ENCODE results near the gene RALGPS1.

The RALGPS1 gene

GRCh38 chr9:127038531-127038930, 123.9 kb downstream of the RALGPS1 start:
- H3K36me3 ChIP-seq (ENCODE audit: control insufficient read depth, insufficient read depth, low read length) = no peaks in the 10 kb centered on the region
- H3K27me3 ChIP-seq (ENCODE audit: control insufficient read depth, insufficient read depth, low read length) = no peaks in the 10 kb centered on the region
- H3K4me3 ChIP-seq (ENCODE audit: low read depth, low read length) = no peak overlapping the region
- H3K27ac ChIP-seq (ENCODE audit: low read depth, low read length) = no peak overlapping the region
- H3K9me3 ChIP-seq (ENCODE audit: control insufficient read depth, insufficient read depth, low read length) = no peaks in the 10 kb centered on the region
- no peak overlapping the region for H3K9ac ChIP-seq (ENCODE audit: low read depth, low read length)
- no peaks in the 10 kb centered on the region for H3K4me1 ChIP-seq (ENCODE audit: control insufficient read depth, insufficient read depth, low read length)

DNA sequence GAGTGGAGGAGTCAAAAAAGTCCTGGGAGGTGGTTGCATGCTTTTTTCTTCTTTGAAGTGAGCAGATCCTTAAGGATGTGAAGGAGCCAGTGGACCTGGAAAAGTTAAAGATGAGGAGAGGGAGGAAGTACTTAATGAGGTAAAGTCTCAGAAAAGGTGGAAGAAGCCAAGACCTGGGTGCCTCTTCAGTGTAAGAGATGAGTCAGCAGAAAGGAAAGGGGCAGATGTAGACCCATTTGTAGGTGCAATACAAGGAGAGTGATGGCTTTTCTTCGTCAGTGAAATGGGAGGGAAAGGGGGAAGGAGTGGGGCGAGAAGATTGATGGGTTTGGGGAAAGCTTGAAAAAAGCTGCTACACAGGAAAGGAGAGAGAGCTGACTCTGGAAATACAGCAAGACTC, 124.9 kb downstream of the RALGPS1 start:
- no peak overlapping the region for H3K27ac ChIP-seq (ENCODE audit: low read depth, low read length)
- no peaks in the 10 kb centered on the region for H3K9me3 ChIP-seq (ENCODE audit: control insufficient read depth, insufficient read depth, low read length)
- no peak overlapping the region for H3K4me3 ChIP-seq (ENCODE audit: low read depth, low read length)
- no peaks in the 10 kb centered on the region for H3K27me3 ChIP-seq (ENCODE audit: control insufficient read depth, insufficient read depth, low read length)
- no peaks in the 10 kb centered on the region for H3K36me3 ChIP-seq (ENCODE audit: control insufficient read depth, insufficient read depth, low read length)
- H3K4me1 ChIP-seq (ENCODE audit: control insufficient read depth, insufficient read depth, low read length) = no peaks in the 10 kb centered on the region
- no peak overlapping the region for H3K9ac ChIP-seq (ENCODE audit: low read depth, low read length)

DNA sequence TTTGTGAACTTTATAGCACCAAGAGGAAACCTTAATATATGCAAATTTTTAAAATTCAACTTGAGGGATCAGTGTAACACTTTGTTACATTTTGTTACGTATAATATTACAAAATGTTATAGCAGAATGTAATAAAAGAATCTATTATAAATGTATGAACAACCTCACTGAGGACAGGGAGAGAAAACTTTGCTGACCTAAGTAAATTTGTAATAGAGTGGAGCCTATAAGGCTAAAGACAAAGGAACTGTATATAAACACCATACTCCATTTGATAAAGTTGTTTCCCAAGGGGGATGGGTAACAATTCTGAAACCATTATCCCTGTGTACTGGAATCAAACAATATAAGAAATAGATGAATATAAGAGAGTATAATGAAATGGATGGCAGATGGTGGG, 130.6 kb downstream of the RALGPS1 start:
- Histone ChIP-seq H3K27me3 (ENCODE audit: control insufficient read depth, insufficient read depth, low read length) (no peaks in the 10 kb centered on the region), H3K4me1 (ENCODE audit: control insufficient read depth, insufficient read depth, low read length) (no peaks in the 10 kb centered on the region), H3K4me3 (ENCODE audit: low read depth, low read length) (no peak overlapping the region), H3K9me3 (ENCODE audit: control insufficient read depth, insufficient read depth, low read length) (no peaks in the 10 kb centered on the region), H3K9ac (ENCODE audit: low read depth, low read length) (no peak overlapping the region), H3K36me3 (ENCODE audit: control insufficient read depth, insufficient read depth, low read length) (no peaks in the 10 kb centered on the region), H3K27ac (ENCODE audit: low read depth, low read length) (no peak overlapping the region)

DNA sequence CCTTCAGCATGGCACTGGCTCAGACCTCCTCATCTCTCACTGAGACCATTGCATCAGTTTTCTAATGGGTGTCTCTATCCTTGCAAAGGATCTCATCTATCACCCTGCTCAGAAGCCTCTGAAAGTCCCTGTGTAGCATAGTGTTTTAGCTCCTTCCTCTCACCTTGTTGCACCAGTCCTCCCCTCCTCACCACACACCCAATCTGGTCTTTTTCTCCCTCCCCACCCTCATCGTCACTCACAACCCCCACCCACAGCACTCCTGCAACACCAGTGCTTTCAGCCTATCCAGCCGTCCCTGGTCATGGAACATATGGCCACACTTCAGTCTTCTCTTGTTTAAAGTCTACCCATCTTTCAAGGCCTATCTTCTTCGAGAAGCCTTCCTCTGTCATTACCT, 133.4 kb downstream of the RALGPS1 start:
- Histone ChIP-seq H3K36me3 (ENCODE audit: control insufficient read depth, insufficient read depth, low read length) (no peaks in the 10 kb centered on the region), H3K4me1 (ENCODE audit: control insufficient read depth, insufficient read depth, low read length) (no peaks in the 10 kb centered on the region), H3K9ac (ENCODE audit: low read depth, low read length) (no peak overlapping the region), H3K4me3 (ENCODE audit: low read depth, low read length) (no peak overlapping the region), H3K27ac (ENCODE audit: low read depth, low read length) (no peak overlapping the region), H3K27me3 (ENCODE audit: control insufficient read depth, insufficient read depth, low read length) (no peaks in the 10 kb centered on the region), H3K9me3 (ENCODE audit: control insufficient read depth, insufficient read depth, low read length) (no peaks in the 10 kb centered on the region)

DNA sequence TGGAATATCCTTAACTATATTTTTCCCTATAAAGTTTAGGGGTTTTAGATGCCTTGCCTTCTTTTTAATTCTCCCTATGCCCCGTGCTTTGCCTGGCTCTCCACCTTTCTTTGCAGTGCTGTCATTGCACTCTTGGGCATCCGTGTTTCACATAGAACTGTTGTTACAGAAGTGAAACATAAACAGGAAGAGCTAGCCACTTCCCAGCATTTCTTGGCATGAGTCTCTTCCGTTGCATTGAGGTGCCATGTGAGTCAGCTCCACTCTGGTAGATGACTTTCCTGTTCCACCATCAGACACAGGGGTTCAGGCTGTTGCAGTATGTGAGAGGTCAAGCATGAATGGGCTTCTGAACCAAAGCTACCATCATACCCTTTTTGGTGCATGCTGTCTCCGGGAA, 134.5 kb downstream of the RALGPS1 start:
- no peak overlapping the region for H3K9ac ChIP-seq (ENCODE audit: low read depth, low read length)
- no peak overlapping the region for H3K27ac ChIP-seq (ENCODE audit: low read depth, low read length)
- H3K9me3 ChIP-seq (ENCODE audit: control insufficient read depth, insufficient read depth, low read length) = no peaks in the 10 kb centered on the region
- H3K4me3 ChIP-seq (ENCODE audit: low read depth, low read length) = no peak overlapping the region
- no peaks in the 10 kb centered on the region for H3K4me1 ChIP-seq (ENCODE audit: control insufficient read depth, insufficient read depth, low read length)
- H3K27me3 ChIP-seq (ENCODE audit: control insufficient read depth, insufficient read depth, low read length) = no peaks in the 10 kb centered on the region
- H3K36me3 ChIP-seq (ENCODE audit: control insufficient read depth, insufficient read depth, low read length) = no peaks in the 10 kb centered on the region

DNA sequence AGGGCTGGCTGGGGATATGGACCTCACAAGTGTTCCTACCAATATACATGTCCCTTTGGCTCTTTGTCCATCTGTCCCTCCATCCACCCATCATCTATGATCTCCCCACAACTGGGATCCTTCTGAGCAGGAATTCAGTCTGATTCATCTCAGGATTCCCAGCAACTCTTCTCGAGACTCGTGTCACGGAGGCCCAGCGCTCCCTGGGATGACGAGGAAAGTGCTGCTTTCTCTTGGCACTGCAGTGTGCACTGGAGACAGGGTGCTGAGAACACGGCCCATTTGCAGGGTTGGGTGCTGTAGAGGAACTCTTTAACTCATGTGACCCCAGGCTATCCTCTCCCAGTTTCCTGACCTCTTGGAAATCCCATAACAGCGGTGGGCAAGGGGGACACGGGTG, 135.0 kb downstream of the RALGPS1 start:
- Histone ChIP-seq H3K9me3 (ENCODE audit: control insufficient read depth, insufficient read depth, low read length) (no peaks in the 10 kb centered on the region), H3K36me3 (ENCODE audit: control insufficient read depth, insufficient read depth, low read length) (no peaks in the 10 kb centered on the region), H3K27me3 (ENCODE audit: control insufficient read depth, insufficient read depth, low read length) (no peaks in the 10 kb centered on the region), H3K27ac (ENCODE audit: low read depth, low read length) (no peak overlapping the region), H3K9ac (ENCODE audit: low read depth, low read length) (no peak overlapping the region), H3K4me1 (ENCODE audit: control insufficient read depth, insufficient read depth, low read length) (no peaks in the 10 kb centered on the region), H3K4me3 (ENCODE audit: low read depth, low read length) (no peak overlapping the region)

GRCh38 chr9:127050152-127050551, 135.6 kb downstream of the RALGPS1 start:
- Histone ChIP-seq H3K4me3 (ENCODE audit: low read depth, low read length) (no peak overlapping the region), H3K9ac (ENCODE audit: low read depth, low read length) (no peak overlapping the region), H3K27me3 (ENCODE audit: control insufficient read depth, insufficient read depth, low read length) (no peaks in the 10 kb centered on the region), H3K9me3 (ENCODE audit: control insufficient read depth, insufficient read depth, low read length) (no peaks in the 10 kb centered on the region), H3K36me3 (ENCODE audit: control insufficient read depth, insufficient read depth, low read length) (no peaks in the 10 kb centered on the region), H3K4me1 (ENCODE audit: control insufficient read depth, insufficient read depth, low read length) (no peaks in the 10 kb centered on the region), H3K27ac (ENCODE audit: low read depth, low read length) (no peak overlapping the region)

GRCh38 chr9:127050591-127051001, 136.0 kb downstream of the RALGPS1 start:
- Histone ChIP-seq H3K27ac (ENCODE audit: low read depth, low read length) (no peak overlapping the region), H3K27me3 (ENCODE audit: control insufficient read depth, insufficient read depth, low read length) (no peaks in the 10 kb centered on the region), H3K4me3 (ENCODE audit: low read depth, low read length) (no peak overlapping the region), H3K36me3 (ENCODE audit: control insufficient read depth, insufficient read depth, low read length) (no peaks in the 10 kb centered on the region), H3K9ac (ENCODE audit: low read depth, low read length) (no peak overlapping the region), H3K9me3 (ENCODE audit: control insufficient read depth, insufficient read depth, low read length) (no peaks in the 10 kb centered on the region), H3K4me1 (ENCODE audit: control insufficient read depth, insufficient read depth, low read length) (no peaks in the 10 kb centered on the region)

GRCh38 chr9:127051881-127052595, 137.5 kb downstream of the RALGPS1 start:
- no peaks in the 10 kb centered on the region for H3K9me3 ChIP-seq (ENCODE audit: control insufficient read depth, insufficient read depth, low read length)
- no peaks in the 10 kb centered on the region for H3K27me3 ChIP-seq (ENCODE audit: control insufficient read depth, insufficient read depth, low read length)
- H3K4me1 ChIP-seq (ENCODE audit: control insufficient read depth, insufficient read depth, low read length) = no peaks in the 10 kb centered on the region
- H3K9ac ChIP-seq (ENCODE audit: low read depth, low read length) = no peak overlapping the region
- H3K36me3 ChIP-seq (ENCODE audit: control insufficient read depth, insufficient read depth, low read length) = no peaks in the 10 kb centered on the region
- no peak overlapping the region for H3K27ac ChIP-seq (ENCODE audit: low read depth, low read length)
- no peak overlapping the region for H3K4me3 ChIP-seq (ENCODE audit: low read depth, low read length)

DNA sequence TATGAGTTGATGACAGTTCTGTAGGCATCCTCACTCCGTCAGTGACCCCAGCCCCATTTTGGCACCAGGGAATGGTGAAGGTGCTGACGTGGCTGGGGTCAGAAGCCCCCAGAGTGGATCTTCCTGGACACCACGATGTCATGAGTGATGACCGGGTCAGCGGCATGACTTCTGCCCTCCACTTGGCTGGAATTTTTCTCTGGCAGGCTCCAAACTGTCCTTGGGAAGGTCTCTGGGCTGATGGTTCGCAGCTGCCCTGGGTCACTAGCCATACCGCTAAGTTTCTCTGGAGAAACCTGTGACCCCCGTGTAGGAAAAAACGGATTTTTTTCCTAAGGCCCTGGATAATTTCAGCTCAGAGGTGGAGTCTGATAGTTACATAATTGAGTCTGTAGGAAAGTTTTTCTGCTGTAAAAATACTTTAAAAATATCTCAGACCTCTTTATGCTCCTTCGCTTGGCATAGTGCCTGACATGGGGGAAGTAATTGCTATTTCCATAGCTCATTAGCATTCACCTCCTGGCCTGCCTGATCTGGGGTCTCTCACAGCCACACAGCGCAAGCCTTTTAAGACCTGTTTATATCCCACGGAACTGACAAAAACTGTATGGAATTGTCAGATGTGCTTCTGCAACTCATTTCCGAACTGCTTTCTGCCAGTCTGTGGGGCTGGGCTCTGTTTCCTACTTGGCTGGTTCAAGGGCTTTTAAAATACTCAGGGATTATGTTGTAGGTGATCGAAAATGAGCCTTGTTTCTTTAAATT, 138.7 kb downstream of the RALGPS1 start:
- no peaks in the 10 kb centered on the region for H3K27me3 ChIP-seq (ENCODE audit: control insufficient read depth, insufficient read depth, low read length)
- H3K4me3 ChIP-seq (ENCODE audit: low read depth, low read length) = no peak overlapping the region
- H3K9ac ChIP-seq (ENCODE audit: low read depth, low read length) = no peak overlapping the region
- H3K9me3 ChIP-seq (ENCODE audit: control insufficient read depth, insufficient read depth, low read length) = no peaks in the 10 kb centered on the region
- no peaks in the 10 kb centered on the region for H3K4me1 ChIP-seq (ENCODE audit: control insufficient read depth, insufficient read depth, low read length)
- no peaks in the 10 kb centered on the region for H3K36me3 ChIP-seq (ENCODE audit: control insufficient read depth, insufficient read depth, low read length)
- H3K27ac ChIP-seq (ENCODE audit: low read depth, low read length) = no peak overlapping the region

DNA sequence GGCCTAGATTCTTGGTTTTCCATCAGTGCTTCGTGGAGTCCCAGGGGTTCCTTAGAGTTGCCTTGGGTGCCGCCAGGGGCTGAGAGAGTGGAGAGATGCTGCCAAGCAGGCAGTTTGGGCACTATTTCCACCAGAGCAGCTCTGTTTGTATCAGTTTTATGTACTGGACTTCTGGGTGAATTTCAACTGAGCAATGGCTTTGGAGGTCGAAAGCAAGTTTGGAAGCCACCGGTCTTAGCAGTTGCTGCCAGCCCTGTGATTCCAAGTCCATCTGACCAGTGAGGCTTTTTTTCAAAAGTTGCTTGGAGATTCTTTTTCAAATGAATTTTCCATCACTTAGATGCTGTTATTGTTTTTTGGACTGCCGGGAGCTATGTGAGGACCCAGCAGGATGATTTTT, 139.4 kb downstream of the RALGPS1 start:
- H3K27me3 ChIP-seq (ENCODE audit: control insufficient read depth, insufficient read depth, low read length) = no peaks in the 10 kb centered on the region

More for the DNA sequence above, 139.4 kb downstream of the RALGPS1 start:
- Histone ChIP-seq H3K27ac (ENCODE audit: low read depth, low read length) (no peak overlapping the region), H3K4me1 (ENCODE audit: control insufficient read depth, insufficient read depth, low read length) (no peaks in the 10 kb centered on the region), H3K9ac (ENCODE audit: low read depth, low read length) (no peak overlapping the region), H3K36me3 (ENCODE audit: control insufficient read depth, insufficient read depth, low read length) (no peaks in the 10 kb centered on the region), H3K9me3 (ENCODE audit: control insufficient read depth, insufficient read depth, low read length) (no peaks in the 10 kb centered on the region), H3K4me3 (ENCODE audit: low read depth, low read length) (no peak overlapping the region)
